Duodenal mucosa (tissue), 2 donors: ENCODE data around the gene PKD1.

Source experiments
- H3K27ac ChIP-seq: one replicate; pipeline ENCODE4 v1.7.0; 2013; ENCODE audit warnings: low read depth, low read length
- H3K27me3 ChIP-seq, 2 donors: one replicate each; pipeline ENCODE4 v1.7.0; 2013; ENCODE audit warnings: low read length in 2 of 2, control low read depth in 1 of 2; ENCODE audit not compliant: insufficient read depth in 2 of 2, control insufficient read depth in 1 of 2
- H3K36me3 ChIP-seq, 2 donors: one replicate each; pipeline ENCODE4 v1.7.0; 2013; ENCODE audit warnings: low read length in 2 of 2, control low read depth in 1 of 2; ENCODE audit not compliant: insufficient read depth in 2 of 2, control insufficient read depth in 1 of 2
- H3K4me1 ChIP-seq, 2 donors: one replicate each; pipeline ENCODE4 v1.7.0; 2013; ENCODE audit warnings: low read length in 2 of 2, control low read depth in 1 of 2; ENCODE audit not compliant: insufficient read depth in 2 of 2, control insufficient read depth in 1 of 2
- H3K4me3 ChIP-seq, 2 donors: one replicate each; pipeline ENCODE4 v1.7.0; 2013; ENCODE audit warnings: low read length in 2 of 2, low read depth in 1 of 2
- H3K9ac ChIP-seq, 2 donors: one replicate each; pipeline ENCODE4 v1.7.0; 2013; ENCODE audit warnings: low read length in 2 of 2, low read depth in 1 of 2
- H3K9me3 ChIP-seq, 2 donors: one replicate each; pipeline ENCODE4 v1.7.0; 2013; ENCODE audit warnings: low read length in 2 of 2, control low read depth in 1 of 2; ENCODE audit not compliant: control insufficient read depth in 1 of 2

The PKD1 gene

DNA sequence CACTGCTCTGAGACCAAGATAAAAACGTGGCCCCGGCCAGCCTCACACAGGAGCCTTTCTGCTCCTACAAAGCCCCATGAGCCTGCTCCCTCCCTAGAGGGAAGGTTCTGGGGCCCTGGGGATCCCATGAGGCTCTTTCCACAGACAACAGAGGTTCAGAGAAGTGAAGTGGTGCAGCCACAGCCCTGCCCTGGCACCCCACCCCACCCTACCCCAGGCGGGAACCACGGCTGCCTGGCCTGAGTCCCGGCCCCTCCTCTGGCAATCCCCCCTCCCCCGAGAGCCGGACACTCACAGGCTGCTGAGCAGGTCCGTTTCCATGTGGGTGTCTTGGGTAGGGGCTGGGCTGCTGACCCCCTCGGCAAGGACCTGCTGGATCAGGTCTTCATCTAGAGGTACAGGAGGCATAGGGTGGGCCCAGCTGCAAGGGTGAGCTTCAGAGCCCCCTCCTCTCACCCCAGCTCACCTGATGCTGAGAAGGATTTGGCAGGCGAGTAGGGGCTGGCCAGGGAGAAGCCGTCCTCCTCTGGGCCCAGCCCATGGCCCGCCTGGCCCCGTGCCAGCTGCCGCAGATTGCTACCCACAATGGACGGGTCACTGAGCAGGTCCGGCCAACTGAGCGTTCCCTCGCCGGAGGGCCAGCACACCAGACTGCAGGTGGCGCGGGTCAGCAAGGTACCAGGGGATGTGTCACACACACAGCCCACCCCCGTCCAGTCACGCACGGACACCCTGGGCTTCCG is 38.7 kb downstream of the PKD1 start:
- Histone ChIP-seq H3K9me3 (no peaks in the 10 kb centered on the region), H3K36me3 (peaks cover 3 to 55% of the 10 kb centered on the region in 2 donors), H3K27ac (no peak overlapping the region), H3K9ac (no peak overlapping the region), H3K4me3 (no peak overlapping the region), H3K4me1 (peaks cover 5 to 12% of the 10 kb centered on the region in 2 donors), H3K27me3 (no peaks in the 10 kb centered on the region)

GRCh38 chr16:2095918-2096582 is 39.6 kb downstream of the PKD1 start:
- no peak overlapping the region for H3K27ac ChIP-seq
- H3K36me3 ChIP-seq, result peaks cover 3 to 55% of the 10 kb centered on the region in 2 donors
- no peak overlapping the region for H3K9ac ChIP-seq
- no peak overlapping the region for H3K4me3 ChIP-seq
- no peaks in the 10 kb centered on the region for H3K9me3 ChIP-seq
- H3K4me1 ChIP-seq, result peaks cover 5 to 18% of the 10 kb centered on the region in 2 donors
- no peaks in the 10 kb centered on the region for H3K27me3 ChIP-seq

DNA sequence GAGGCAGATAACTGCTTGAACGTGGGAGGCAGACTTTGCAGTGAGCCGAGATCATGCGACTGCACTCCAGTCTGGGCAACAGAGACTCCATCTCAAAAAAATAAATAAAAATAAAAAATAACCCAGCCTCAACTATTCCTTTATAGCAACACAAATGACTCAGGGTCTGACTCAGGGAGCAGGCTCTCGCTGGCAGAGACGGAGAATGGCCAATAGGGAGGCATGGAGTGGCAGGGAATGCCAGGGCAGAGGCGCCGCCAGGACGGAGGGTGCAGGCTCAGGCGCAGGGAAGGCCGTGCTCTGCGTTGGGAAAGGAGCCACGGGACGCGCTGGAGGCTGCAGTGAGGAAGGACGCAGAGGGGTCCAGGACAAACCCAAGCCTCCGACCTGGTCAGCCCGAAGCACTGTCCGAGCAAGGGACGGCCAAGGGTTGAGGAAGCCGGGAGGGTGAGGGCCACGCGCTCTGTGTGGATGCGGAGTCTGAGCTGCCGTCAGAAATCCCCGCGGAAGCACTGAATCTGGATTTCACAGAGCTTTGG is 40.3 kb downstream of the PKD1 start:
- H3K9me3 ChIP-seq, result no peaks in the 10 kb centered on the region
- no peak overlapping the region for H3K9ac ChIP-seq
- H3K27me3 ChIP-seq, result no peaks in the 10 kb centered on the region
- H3K4me3 ChIP-seq, result no peak overlapping the region
- H3K27ac ChIP-seq, result no peak overlapping the region
- peaks cover 3 to 55% of the 10 kb centered on the region in 2 donors for H3K36me3 ChIP-seq
- H3K4me1 ChIP-seq, result peaks cover 8 to 23% of the 10 kb centered on the region in 2 donors

- no peak overlapping the region for H3K4me3 ChIP-seq
- H3K4me1 ChIP-seq, result peaks cover 11 to 25% of the 10 kb centered on the region in 2 donors
- H3K27ac ChIP-seq, result no peak overlapping the region
- no peaks in the 10 kb centered on the region for H3K9me3 ChIP-seq
- H3K36me3 ChIP-seq, result peaks cover 3 to 57% of the 10 kb centered on the region in 2 donors
- H3K9ac ChIP-seq, result no peak overlapping the region
- no peaks in the 10 kb centered on the region for H3K27me3 ChIP-seq
These were observed 41.9 kb downstream of the PKD1 start for GRCh38 chr16:2093793-2094192.

DNA sequence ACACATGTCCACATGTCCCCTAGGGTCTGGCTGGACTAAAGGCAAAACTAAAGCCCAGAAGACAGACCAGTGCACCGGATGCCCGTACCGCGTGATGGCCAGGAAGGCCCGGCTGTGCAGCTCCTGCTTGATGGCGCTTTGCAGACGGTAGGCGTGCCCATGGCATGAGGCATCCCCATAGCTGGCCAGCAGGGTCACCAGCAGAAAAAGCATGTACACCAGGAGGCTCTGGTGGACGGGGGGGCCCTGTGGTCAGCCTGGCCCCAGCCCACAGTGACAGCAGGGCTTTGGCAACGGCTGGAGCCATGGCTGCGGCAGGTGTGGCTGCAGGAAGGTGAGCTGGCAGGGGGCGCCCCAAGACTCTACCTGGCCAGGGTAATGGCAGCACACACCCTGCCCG is 42.8 kb downstream of the PKD1 start:
- H3K4me1 ChIP-seq, result peaks cover 11 to 25% of the 10 kb centered on the region in 2 donors
- no peaks in the 10 kb centered on the region for H3K9me3 ChIP-seq
- peaks cover 9 to 65% of the 10 kb centered on the region in 2 donors for H3K36me3 ChIP-seq
- H3K4me3 ChIP-seq, result peak overlapping the region; percentile 45 to 70
- H3K27ac ChIP-seq, result no peak overlapping the region
- peak overlapping the region in 1 of 2 donors; percentile 18 for H3K9ac ChIP-seq
- H3K27me3 ChIP-seq, result no peaks in the 10 kb centered on the region

- Histone ChIP-seq H3K4me3 (peak overlapping the region; percentile 69 to 70), H3K27me3 (no peaks in the 10 kb centered on the region), H3K9ac (peak overlapping the region; percentile 56 to 66), H3K27ac (peak overlapping the region; percentile 77), H3K9me3 (no peaks in the 10 kb centered on the region), H3K4me1 (peaks cover 11 to 25% of the 10 kb centered on the region in 2 donors), H3K36me3 (peaks cover 11 to 68% of the 10 kb centered on the region in 2 donors)
These were observed 43.5 kb downstream of the PKD1 start for GRCh38 chr16:2092256-2092620.

- H3K36me3 ChIP-seq, result peaks cover 11 to 68% of the 10 kb centered on the region in 2 donors
- H3K27ac ChIP-seq, result peak overlapping the region; percentile 77
- H3K9me3 ChIP-seq, result no peaks in the 10 kb centered on the region
- H3K4me3 ChIP-seq, result peak overlapping the region; percentile 69 to 70
- peak overlapping the region; percentile 56 to 66 for H3K9ac ChIP-seq
- no peaks in the 10 kb centered on the region for H3K27me3 ChIP-seq
- H3K4me1 ChIP-seq, result peaks cover 11 to 25% of the 10 kb centered on the region in 2 donors
These were observed 44.0 kb downstream of the PKD1 start for GRCh38 chr16:2091547-2092255.

GRCh38 chr16:2090777-2091546 is 44.7 kb downstream of the PKD1 start:
- Histone ChIP-seq H3K9ac (peak overlapping the region; percentile 56 to 66), H3K4me1 (peaks cover 11 to 25% of the 10 kb centered on the region in 2 donors), H3K27me3 (no peaks in the 10 kb centered on the region), H3K36me3 (peaks cover 15 to 70% of the 10 kb centered on the region in 2 donors), H3K4me3 (peak overlapping the region; percentile 69 to 70), H3K27ac (peak overlapping the region; percentile 87), H3K9me3 (no peaks in the 10 kb centered on the region)

GRCh38 chr16:2090481-2090776 is 45.3 kb downstream of the PKD1 start:
- Histone ChIP-seq H3K27ac (peak overlapping the region; percentile 87), H3K27me3 (no peaks in the 10 kb centered on the region), H3K9me3 (no peaks in the 10 kb centered on the region), H3K4me3 (peak overlapping the region; percentile 40), H3K9ac (peak overlapping the region; percentile 51 to 54), H3K36me3 (peaks cover 17 to 72% of the 10 kb centered on the region in 2 donors), H3K4me1 (peaks cover 11 to 25% of the 10 kb centered on the region in 2 donors)
